Smooth muscle cell of trachea (primary cell): Measurements from ENCODE around the gene PTX4. TPM values are rescaled to one million over a fixed set of nuclear protein-coding genes. Genes with fewer than 3 reads are reported as not detected.

Experiments
- total RNA-seq: library from RNA; depleted of rRNA; stranded (reverse); fragments of >200 nt; gene quantifications from 2 replicates; pipeline ENCODE4 v1.2.1, GENCODE V29; 2014

PTX4 gene, protein sequence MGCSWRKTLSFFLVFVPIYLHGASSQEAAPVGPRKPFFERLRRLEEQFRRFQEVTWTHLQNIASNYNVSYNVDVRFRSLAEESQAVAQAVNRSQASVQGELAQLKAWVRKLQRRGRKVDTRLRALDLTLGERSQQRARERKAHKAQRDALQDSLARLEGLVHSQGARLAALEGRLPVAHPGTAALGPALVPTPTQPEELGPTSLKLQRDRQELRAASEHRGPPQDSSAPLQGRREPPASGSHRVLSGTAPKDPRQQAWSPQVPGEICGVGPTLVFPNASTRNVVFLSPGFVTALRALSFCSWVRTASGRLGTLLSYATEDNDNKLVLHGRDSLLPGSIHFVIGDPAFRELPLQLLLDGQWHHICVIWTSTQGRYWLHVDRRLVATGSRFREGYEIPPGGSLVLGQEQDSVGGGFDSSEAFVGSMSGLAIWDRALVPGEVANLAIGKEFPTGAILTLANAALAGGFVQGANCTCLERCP
- 0.29 TPM in 1 of 2 replicates, not detected in the other for total RNA-seq

DNA sequence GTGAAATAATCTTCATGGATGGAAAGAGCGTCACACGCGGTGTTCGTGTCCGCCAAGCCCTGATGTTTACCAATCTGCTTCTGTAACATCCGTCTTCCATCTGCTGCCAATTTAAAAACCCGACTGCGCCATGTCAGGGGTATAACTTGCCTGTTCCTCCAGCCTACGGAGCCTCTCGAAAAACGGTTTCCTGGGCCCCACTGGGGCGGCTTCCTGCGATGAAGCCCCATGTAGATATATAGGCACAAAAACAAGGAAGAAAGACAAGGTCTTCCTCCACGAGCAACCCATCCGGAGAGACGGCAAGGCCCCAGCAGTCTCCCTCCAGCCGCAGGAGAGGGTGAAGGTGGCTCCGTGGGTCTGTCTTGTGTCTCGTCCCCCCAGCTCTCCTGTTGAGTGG lies at the start of gene PTX4:
TSS of gene PTX4 (minus strand) at position 326 of the 400 bp plus-strand sequence. CDS start at position 291, 35 bp downstream.

DNA sequence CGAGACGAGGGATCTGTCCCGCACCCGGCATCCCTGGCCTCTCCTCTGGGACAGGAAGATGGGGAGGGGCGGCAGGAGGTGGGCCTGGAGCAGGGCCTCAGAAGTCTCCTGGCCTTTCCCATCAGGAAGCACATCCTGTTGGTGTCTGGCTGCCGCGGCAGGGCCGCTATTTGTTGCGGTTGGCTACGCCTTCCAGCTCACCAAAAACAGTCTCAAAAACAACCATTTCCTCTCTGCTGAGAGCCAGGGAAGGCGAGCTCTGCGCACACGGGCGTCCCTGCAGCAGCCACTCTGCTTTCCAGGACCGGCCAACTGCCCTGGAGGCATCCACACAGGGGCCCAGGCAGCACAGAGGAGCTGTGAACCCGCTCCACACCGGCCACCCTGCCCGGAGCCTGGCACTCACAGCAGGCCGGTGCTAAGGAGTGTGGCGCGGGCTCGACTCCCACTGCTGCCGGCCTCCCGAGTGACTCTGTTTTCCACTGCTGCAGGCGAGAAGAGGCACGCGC lies 44.8 kb upstream of the PTX4 start, which contains the start of gene TMEM204:
TSS of gene TMEM204 (plus strand) at position 224 of the 509 bp plus-strand sequence. CDS start 610 bp downstream, outside the sequence.

DNA sequence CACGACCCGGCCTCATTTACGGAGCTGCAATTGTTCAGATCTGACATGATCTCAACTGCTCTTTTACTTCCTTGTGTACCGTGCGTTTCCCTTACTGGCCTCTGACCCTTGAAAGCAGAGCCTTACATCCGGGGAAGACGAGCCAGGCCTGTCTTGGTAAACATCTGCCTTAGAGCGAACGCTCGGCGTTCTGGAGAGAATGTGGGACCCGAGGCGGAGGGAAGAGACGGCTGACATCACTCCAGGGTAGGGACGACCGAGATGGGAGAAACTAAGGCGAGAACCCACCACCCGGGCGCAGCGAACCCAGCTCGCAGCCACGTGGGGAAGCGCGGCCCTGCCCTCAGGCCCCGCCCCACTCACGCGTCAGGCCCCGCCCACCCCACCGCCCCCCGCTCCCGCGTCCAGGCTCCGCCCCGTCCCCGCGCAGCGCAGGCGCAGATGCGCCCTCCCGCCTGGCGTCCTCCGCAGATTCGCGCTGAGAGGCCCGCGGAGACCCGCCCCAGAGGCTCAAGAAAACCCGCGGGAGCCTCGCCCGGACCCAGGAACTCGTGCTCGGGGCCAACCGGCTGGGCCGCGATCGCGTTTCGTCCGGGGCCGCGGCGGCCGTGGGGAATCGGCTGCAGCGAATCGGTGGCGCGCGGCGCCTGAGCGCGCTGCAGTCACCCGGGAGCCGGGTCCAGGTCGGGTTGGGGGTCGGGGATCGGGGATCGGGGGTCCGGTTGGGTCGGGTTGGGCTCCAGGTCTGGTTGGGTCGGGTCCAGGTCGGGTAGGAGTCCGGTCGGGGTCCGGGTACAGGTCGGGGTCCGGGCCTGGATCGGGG lies 4.4 kb upstream of the PTX4 start, which contains the start of gene TELO2:
TSS of gene TELO2 (plus strand) at position 438 of the 823 bp plus-strand sequence. CDS start 922 bp downstream, outside the sequence.

DNA sequence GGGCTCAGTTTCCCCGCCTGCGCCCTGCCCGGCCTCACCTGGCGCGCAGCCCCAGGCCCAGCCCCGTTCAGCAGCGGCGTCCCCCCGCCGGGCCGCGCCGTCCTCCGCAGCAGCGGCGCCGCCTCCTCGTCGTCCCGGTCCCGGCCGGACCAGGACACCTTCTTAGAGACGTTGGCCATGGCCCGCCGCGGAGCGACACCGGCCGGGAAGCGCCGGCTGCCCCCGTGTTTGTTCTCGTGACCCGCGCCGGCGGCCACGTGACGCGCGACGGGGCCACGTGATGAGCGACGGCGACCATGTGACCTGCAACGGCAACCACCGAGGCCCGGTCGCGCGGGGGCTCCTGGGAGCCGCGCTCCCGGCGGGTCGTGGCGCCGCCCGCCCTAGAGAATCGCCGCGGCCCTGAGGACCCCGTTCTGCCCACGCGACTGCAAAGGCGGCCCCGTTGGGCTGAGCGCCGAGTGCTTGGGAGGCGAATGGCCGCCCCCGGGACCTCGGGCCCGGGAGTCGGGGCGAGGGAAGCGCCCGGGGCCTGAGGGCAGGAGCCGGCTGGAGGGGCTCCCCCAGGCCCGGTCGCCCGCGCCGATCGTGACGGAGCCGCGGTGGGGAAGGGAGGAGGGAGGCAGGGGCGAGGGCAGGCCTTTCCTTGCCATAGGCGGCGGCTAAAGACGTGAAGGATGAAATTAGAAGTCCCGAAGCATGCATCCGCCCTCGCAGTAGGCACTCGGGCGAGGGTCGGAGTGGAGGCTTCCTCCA lies 13.8 kb downstream of the PTX4 start, which contains the start of gene CLCN7:
TSS of gene CLCN7 (minus strand) at position 233 of the 756 bp plus-strand sequence. CDS start at position 179, 54 bp downstream.

DNA sequence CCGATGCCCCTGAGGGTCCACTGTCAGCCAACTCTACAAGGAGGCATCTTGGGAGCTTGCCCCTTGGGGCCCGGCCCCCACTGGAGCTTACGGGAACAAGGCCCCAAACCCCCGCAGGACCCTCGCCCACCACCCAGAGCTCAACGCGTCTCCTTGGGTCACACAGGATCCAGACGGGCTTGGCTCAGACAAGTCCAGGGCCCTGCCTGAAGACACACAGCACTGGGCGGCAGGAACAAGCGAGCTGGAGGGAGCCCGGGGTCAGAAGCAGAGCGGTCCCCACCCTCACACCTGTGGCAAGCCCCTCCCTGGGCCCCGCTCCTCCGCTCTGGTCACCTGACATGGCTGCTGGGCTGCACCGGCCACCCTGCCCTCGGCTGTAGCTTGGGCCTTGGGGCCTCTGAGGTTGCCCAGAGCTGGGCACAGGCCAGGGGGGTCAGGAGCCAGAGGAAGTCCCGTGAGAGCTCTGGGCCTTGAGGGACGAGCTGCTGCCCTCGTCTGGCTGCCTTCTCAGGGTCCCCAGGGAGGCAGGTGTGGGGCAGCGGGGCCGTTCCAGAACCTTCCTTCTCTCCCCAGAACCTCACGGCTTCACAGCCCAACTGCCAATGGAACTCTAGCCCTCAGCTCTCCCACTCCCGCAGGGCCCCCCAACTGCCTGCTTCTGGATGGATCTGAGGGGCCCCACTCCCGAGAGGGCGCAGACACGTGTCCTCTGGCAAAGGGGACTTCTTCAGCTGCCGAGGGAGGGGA lies 44.6 kb downstream of the PTX4 start, which contains the start of gene CCDC154:
TSS of gene CCDC154 (minus strand) at position 577 of the 750 bp plus-strand sequence. CDS start at position 343, 234 bp downstream.

Other genes starting within 250 kb of the PTX4 start
- gene TPSAB1, start 248.2 kb downstream of the PTX4 start, total RNA-seq: not detected in 2 replicates
- gene TPSD1, start 232.9 kb downstream of the PTX4 start, total RNA-seq: not detected in 2 replicates
- gene UBE2I, start 179.3 kb downstream of the PTX4 start, total RNA-seq: 54.7 and 83.8 TPM in 2 replicates
- gene BAIAP3, start 155.3 kb downstream of the PTX4 start, total RNA-seq: 1.5 and 1.9 TPM in 2 replicates
- 91.6 and 98.8 TPM in 2 replicates for gene TSR3, start 137.1 kb downstream of the PTX4 start, total RNA-seq
- gene GNPTG, start 137.0 kb downstream of the PTX4 start, total RNA-seq: 43.3 and 81.2 TPM in 2 replicates
- 11.2 and 12.1 TPM in 2 replicates for gene UNKL, start 74.2 kb downstream of the PTX4 start, total RNA-seq
- 8.6 and 12.8 TPM in 2 replicates for gene UQCC4, start 68.2 kb downstream of the PTX4 start, total RNA-seq
- gene PERCC1, start 57.9 kb downstream of the PTX4 start, total RNA-seq: 0.17 TPM in 1 of 2 replicates, not detected in the other
- 0.29 and 0.66 TPM in 2 replicates for gene CCDC154, start 44.4 kb downstream of the PTX4 start, total RNA-seq
- 71.4 and 169 TPM in 2 replicates for gene CLCN7, start 13.9 kb downstream of the PTX4 start, total RNA-seq
- gene TELO2, start 4.4 kb upstream of the PTX4 start, total RNA-seq: 16.5 and 23.3 TPM in 2 replicates
- 9.0 and 10.1 TPM in 2 replicates for gene TMEM204, start 44.7 kb upstream of the PTX4 start, total RNA-seq
- 32.1 and 55.1 TPM in 2 replicates for gene IFT140, start 123.1 kb upstream of the PTX4 start, total RNA-seq
- gene CRAMP1, start 123.4 kb upstream of the PTX4 start, total RNA-seq: 8.6 and 8.8 TPM in 2 replicates
- 32.7 and 50.9 TPM in 2 replicates for gene JPT2, start 189.3 kb upstream of the PTX4 start, total RNA-seq
- 48.4 and 59.9 TPM in 2 replicates for gene MAPK8IP3, start 217.3 kb upstream of the PTX4 start, total RNA-seq